Nephron progenitor cell (in vitro differentiated cells): ENCODE measurements around the gene SIM2.
A peak's percentile ranks its signal among the peaks of the same experiment; 100 is the strongest.

Experiments
- DNase-seq: peaks from one replicate; pipeline ENCODE4 v3.0.0; 2021
- H3K27ac Mint-ChIP-seq: 2 replicates; pipeline ENCODE4 v1.8.0; 2021; ENCODE audit warnings: mild to moderate bottlenecking, moderate library complexity, mixed read lengths
- H3K27me3 Mint-ChIP-seq: 2 replicates; pipeline ENCODE4 v1.8.0; 2021; ENCODE audit warnings: mild to moderate bottlenecking, low read depth, mixed read lengths; ENCODE audit not compliant: poor library complexity
- H3K36me3 Mint-ChIP-seq: 2 replicates; pipeline ENCODE4 v1.8.0; 2021; ENCODE audit warnings: low read depth, mixed read lengths
- H3K4me1 Mint-ChIP-seq: 2 replicates; pipeline ENCODE4 v1.8.0; 2021; ENCODE audit warnings: mixed read lengths
- H3K4me3 Mint-ChIP-seq: 2 replicates; pipeline ENCODE4 v1.8.0; 2021; ENCODE audit warnings: mild to moderate bottlenecking, moderate library complexity, mixed read lengths
- H3K9me3 Mint-ChIP-seq: 2 replicates; pipeline ENCODE4 v1.8.0; 2021; ENCODE audit warnings: mild to moderate bottlenecking, moderate library complexity, mixed read lengths
- TF ChIP-seq, protein P1 (sequence below): fragments of 200-600 bp; sonication (generic); IDR thresholded peaks from 2 replicates; pipeline ENCODE4 v1.5.0; 2021; ENCODE audit warnings: antibody characterized with exemption

Gene SIM2

DNA sequence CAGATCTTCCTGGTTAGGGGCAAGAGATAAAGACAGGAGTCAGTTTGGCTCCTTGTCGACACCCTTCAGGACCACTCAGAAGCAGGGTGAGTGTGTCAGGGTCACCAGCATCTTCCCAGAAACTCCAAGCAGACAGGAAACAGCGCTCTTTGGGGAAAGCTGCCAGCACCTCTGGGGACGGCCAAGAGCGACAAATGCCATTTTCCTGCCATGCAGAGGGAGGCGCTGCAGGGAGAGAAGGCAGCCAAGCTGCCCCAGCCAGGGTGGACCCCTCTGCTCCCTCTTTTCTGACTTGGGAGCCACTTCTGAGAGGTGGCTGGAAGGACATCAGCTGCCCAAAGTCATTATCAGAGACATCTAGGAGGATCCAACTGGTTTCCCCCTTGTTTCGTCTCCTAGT, 29.0 kb downstream of the SIM2 start:
- H3K4me3 Mint-ChIP-seq, result no peak overlapping the region
- no peaks in the 10 kb centered on the region for H3K36me3 Mint-ChIP-seq
- TF ChIP-seq, protein P1, sequence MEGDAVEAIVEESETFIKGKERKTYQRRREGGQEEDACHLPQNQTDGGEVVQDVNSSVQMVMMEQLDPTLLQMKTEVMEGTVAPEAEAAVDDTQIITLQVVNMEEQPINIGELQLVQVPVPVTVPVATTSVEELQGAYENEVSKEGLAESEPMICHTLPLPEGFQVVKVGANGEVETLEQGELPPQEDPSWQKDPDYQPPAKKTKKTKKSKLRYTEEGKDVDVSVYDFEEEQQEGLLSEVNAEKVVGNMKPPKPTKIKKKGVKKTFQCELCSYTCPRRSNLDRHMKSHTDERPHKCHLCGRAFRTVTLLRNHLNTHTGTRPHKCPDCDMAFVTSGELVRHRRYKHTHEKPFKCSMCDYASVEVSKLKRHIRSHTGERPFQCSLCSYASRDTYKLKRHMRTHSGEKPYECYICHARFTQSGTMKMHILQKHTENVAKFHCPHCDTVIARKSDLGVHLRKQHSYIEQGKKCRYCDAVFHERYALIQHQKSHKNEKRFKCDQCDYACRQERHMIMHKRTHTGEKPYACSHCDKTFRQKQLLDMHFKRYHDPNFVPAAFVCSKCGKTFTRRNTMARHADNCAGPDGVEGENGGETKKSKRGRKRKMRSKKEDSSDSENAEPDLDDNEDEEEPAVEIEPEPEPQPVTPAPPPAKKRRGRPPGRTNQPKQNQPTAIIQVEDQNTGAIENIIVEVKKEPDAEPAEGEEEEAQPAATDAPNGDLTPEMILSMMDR, result no peak
- H3K4me1 Mint-ChIP-seq, result peaks cover 54% of the 10 kb centered on the region
- H3K9me3 Mint-ChIP-seq, result peaks cover 4% of the 10 kb centered on the region
- no peak for DNase-seq
- H3K27ac Mint-ChIP-seq, result peak overlapping the region; percentile 88
- H3K27me3 Mint-ChIP-seq, result peaks cover 18% of the 10 kb centered on the region

GRCh38 chr21:36728371-36729111, 29.6 kb downstream of the SIM2 start:
- Mint-ChIP-seq H3K4me3 (no peak overlapping the region), H3K27me3 (peaks cover 19% of the 10 kb centered on the region), H3K27ac (peak overlapping the region; percentile 88), H3K36me3 (no peaks in the 10 kb centered on the region), H3K9me3 (peaks cover 4% of the 10 kb centered on the region), H3K4me1 (peaks cover 55% of the 10 kb centered on the region)
- TF ChIP-seq, protein P1, result no peak
- DNase-seq, result no peak

GRCh38 chr21:36729310-36729970, 30.5 kb downstream of the SIM2 start:
- peaks cover 55% of the 10 kb centered on the region for H3K4me1 Mint-ChIP-seq
- peaks cover 4% of the 10 kb centered on the region for H3K9me3 Mint-ChIP-seq
- H3K27me3 Mint-ChIP-seq, result peaks cover 11% of the 10 kb centered on the region
- no peak for DNase-seq
- peak overlapping the region; percentile 92 for H3K27ac Mint-ChIP-seq
- TF ChIP-seq, protein P1, result no peak
- peak overlapping the region; percentile 46 for H3K4me3 Mint-ChIP-seq
- H3K36me3 Mint-ChIP-seq, result no peaks in the 10 kb centered on the region

DNA sequence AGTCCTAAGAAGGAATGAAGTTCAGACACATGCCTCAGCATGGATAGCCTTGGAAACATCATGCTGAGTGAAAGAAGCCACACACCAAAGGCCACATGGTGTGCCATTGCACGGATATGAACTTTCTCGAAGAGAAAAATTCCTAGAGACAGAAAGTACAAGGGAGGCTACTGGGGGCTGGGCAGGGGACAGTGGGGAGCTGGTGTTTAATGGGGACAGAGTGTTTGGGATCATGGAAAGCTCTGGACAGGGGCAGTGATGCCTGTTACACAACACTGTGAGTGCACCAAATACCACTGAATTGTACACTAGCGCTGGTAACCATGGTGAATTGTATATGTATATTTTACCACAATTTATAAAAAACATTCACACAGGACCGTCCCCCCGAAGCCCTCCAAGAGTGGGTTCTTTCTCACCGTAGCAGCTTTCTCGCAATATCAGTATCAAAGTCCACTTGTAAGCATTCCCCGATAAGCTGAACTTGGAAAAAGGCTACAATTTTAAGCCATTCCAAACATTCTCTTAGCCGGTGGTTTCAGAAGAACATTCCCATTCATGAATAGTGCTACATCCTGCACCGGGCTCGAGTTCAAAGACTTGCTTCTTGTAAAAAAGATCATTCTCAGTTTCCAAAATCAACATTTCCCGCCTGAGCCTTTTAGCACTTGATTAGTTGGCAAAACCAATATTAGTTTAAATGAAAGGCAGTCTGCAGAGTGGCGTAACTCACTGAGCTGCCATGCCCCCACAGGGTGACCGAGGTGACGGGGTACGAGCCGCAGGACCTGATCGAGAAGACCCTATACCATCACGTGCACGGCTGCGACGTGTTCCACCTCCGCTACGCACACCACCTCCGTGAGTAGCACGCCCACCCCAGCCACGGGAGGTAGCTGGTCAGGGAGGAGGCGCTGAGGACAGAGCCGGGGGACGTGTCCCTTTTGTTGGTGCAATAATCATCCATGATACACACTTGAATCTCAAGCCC, 31.7 kb downstream of the SIM2 start:
- Mint-ChIP-seq H3K4me3 (no peak overlapping the region), H3K36me3 (no peaks in the 10 kb centered on the region), H3K27me3 (peaks cover 15% of the 10 kb centered on the region), H3K27ac (no peak overlapping the region), H3K9me3 (peaks cover 11% of the 10 kb centered on the region), H3K4me1 (peaks cover 59% of the 10 kb centered on the region)
- DNase-seq, result no peak
- TF ChIP-seq, protein P1, result no peak

DNA sequence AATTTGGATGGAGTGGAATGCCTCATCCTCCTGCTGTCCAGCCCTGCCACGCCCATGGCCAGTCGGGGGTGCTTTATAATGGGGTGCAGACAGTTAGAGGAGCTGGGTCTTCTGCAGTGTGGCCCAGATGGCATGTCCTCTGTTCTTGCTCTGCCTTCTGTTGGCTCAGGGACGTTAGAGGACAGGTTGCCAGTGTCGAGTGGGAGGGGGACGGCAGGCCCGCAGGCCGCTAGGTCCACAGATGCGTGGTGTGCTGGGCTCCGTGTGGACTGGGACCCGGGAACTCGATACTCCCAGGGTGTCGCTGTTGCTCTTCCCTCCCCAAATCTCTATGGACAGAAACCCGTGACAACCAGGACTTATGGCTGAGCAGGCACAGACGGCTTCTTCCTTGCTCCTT, 33.3 kb downstream of the SIM2 start:
- peaks cover 67% of the 10 kb centered on the region for H3K4me1 Mint-ChIP-seq
- no peaks in the 10 kb centered on the region for H3K36me3 Mint-ChIP-seq
- peaks cover 20% of the 10 kb centered on the region for H3K27me3 Mint-ChIP-seq

More for the DNA sequence above, 33.3 kb downstream of the SIM2 start:
- TF ChIP-seq, protein P1, result no peak
- H3K4me3 Mint-ChIP-seq, result no peak overlapping the region
- H3K9me3 Mint-ChIP-seq, result peaks cover 11% of the 10 kb centered on the region
- no peak overlapping the region for H3K27ac Mint-ChIP-seq
- no peak for DNase-seq
